ENCODE data around the gene NCL.
"Not testable (repeated sequence)": the region's sequence is repeated elsewhere in the genome, so short reads cannot be mapped to it uniquely, and the experiment has no call there.

- TF ChIP-seq CTCF (conservative IDR thresholded peaks at IDR 0.05); ZFX (IDR thresholded peaks at IDR 0.05): not testable (repeated sequence)
These were observed 3.4 kb downstream of the NCL start for GRCh38 chr2:231460841-231461240.

Data from C4-2B (cell line).